HL-60 (cell line): ENCODE data around the gene PRX.
"Not testable (repeated sequence)": the region's sequence is repeated elsewhere in the genome, so short reads cannot be mapped to it uniquely, and the experiment has no call there.

Source experiments
- DNase-seq, 2 experiments: peaks; one replicate each; pipeline ENCODE4 v3.0.0-alpha.2; 2010 to 2020; ENCODE audit warnings: low read depth in 1 of 2, low spot score in 1 of 2
- H3K27ac ChIP-seq: fragments of 250-450 bp; sonication (Bioruptor Pico); replicated peaks from 2 replicates; pipeline ENCODE4 v1.5.1; 2020; ENCODE audit warnings: mild to moderate bottlenecking, moderate library complexity
- H3K27me3 ChIP-seq: fragments of 250-450 bp; sonication (Bioruptor Pico); 2 replicates; pipeline ENCODE4 v1.5.1; 2021; ENCODE audit warnings: mild to moderate bottlenecking, moderate library complexity; ENCODE audit not compliant: insufficient read depth, poor library complexity, severe bottlenecking
- H3K4me3 ChIP-seq: replicated peaks from 2 replicates; pipeline ENCODE4 v1.5.1; 2011; ENCODE audit warnings: mild to moderate bottlenecking, control low read depth, low read length; ENCODE audit not compliant: insufficient read depth
- CTCF ChIP-seq: IDR thresholded peaks from one replicate; pipeline ENCODE4 v1.5.1; 2011; ENCODE audit warnings: low read length, control low read depth, inconsistent platforms; ENCODE audit not compliant: insufficient read depth
- GABPA ChIP-seq: IDR thresholded peaks from 2 replicates; pipeline ENCODE4 v1.6.1; 2012; ENCODE audit warnings: low read depth
- POLR2AphosphoS5 ChIP-seq: IDR thresholded peaks from 2 replicates; pipeline ENCODE4 v1.6.1; 2012; ENCODE audit warnings: low read depth
- REST ChIP-seq: IDR thresholded peaks from 2 replicates; pipeline ENCODE4 v1.6.1; 2012; ENCODE audit warnings: low read depth; ENCODE audit not compliant: insufficient replicate concordance
- SPI1 ChIP-seq: IDR thresholded peaks from 2 replicates; pipeline ENCODE4 v1.6.1; 2012; ENCODE audit warnings: low read depth, mild to moderate bottlenecking, borderline replicate concordance

PRX gene

GRCh38 chr19:40376286-40376862 is 36.8 kb downstream of the PRX start:
- DNase-seq, result peak in 1 of 2 experiments; percentile 19
- Histone ChIP-seq H3K4me3 (no peak overlapping the region), H3K27ac (no peak overlapping the region), H3K27me3 (no peaks in the 10 kb centered on the region)
- TF ChIP-seq SPI1 (peak; percentile 40; the same call in 1 of the 2 replicates), GABPA (no peak)

GRCh38 chr19:40374084-40374483 is 39.1 kb downstream of the PRX start:
- Histone ChIP-seq H3K27ac (no peak overlapping the region), H3K27me3 (no peaks in the 10 kb centered on the region), H3K4me3 (no peak overlapping the region)
- no peak for DNase-seq
- TF ChIP-seq REST (no peak), GABPA (no peak), SPI1 (no peak), POLR2AphosphoS5 (no peak), CTCF (no peak)

- DNase-seq, result no peak
- Histone ChIP-seq H3K27me3 (no peaks in the 10 kb centered on the region), H3K4me3 (no peak overlapping the region), H3K27ac (no peak overlapping the region)
- TF ChIP-seq POLR2AphosphoS5, result no peak
- no peak for TF ChIP-seq CTCF
- TF ChIP-seq REST, result no peak
- TF ChIP-seq GABPA, result no peak
- TF ChIP-seq SPI1, result no peak
Observed at GRCh38 chr19:40371802-40372122, 41.4 kb downstream of the PRX start.

- Histone ChIP-seq H3K4me3 (no peak overlapping the region), H3K27ac (no peak overlapping the region), H3K27me3 (no peaks in the 10 kb centered on the region)
- DNase-seq, result no peak
- no peak for TF ChIP-seq GABPA
- no peak for TF ChIP-seq SPI1
- no peak for TF ChIP-seq POLR2AphosphoS5
- TF ChIP-seq REST, result no peak
- no peak for TF ChIP-seq CTCF
Observed at GRCh38 chr19:40370997-40371801, 42.0 kb downstream of the PRX start.

- H3K27me3 ChIP-seq, DNase-seq, H3K27ac ChIP-seq, H3K4me3 ChIP-seq: not testable (repeated sequence)
Observed at GRCh38 chr19:40370253-40370652, 42.9 kb downstream of the PRX start.
